Parathyroid adenoma (tissue), 2 donors: ENCODE results near the gene HBD.
"Not testable (repeated sequence)": the region's sequence is repeated elsewhere in the genome, so short reads cannot be mapped to it uniquely, and the experiment has no call there.

Experiments used
- H2AFZ ChIP-seq: fragments of 300-600 bp; sonication (generic); one replicate; pipeline ENCODE4 v1.7.0; 2017; ENCODE audit warnings: antibody characterized with exemption, mild to moderate bottlenecking
- H3K27ac ChIP-seq: fragments of 300-600 bp; sonication (generic); one replicate; pipeline ENCODE4 v1.7.0; 2017
- H3K27me3 ChIP-seq: fragments of 300-600 bp; sonication (generic); one replicate; pipeline ENCODE4 v1.7.0; 2017; ENCODE audit warnings: low read length; ENCODE audit not compliant: control insufficient read depth, insufficient read depth
- H3K36me3 ChIP-seq: fragments of 300-600 bp; sonication (generic); one replicate; pipeline ENCODE4 v1.7.0; 2017; ENCODE audit warnings: low read length; ENCODE audit not compliant: control insufficient read depth, insufficient read depth
- H3K4me1 ChIP-seq: fragments of 300-600 bp; sonication (generic); one replicate; pipeline ENCODE4 v1.7.0; 2017; ENCODE audit warnings: control low read depth
- H3K4me2 ChIP-seq: fragments of 300-600 bp; sonication (generic); one replicate; pipeline ENCODE4 v1.7.0; 2017; ENCODE audit warnings: low read length
- H3K4me3 ChIP-seq: fragments of 300-600 bp; sonication (generic); one replicate; pipeline ENCODE4 v1.7.0; 2017; ENCODE audit warnings: low read depth, low read length
- H3K79me2 ChIP-seq: fragments of 300-600 bp; sonication (generic); one replicate; pipeline ENCODE4 v1.7.0; 2017; ENCODE audit warnings: control low read depth
- H3K9ac ChIP-seq: fragments of 300-600 bp; sonication (generic); one replicate; pipeline ENCODE4 v1.7.0; 2017; ENCODE audit warnings: mild to moderate bottlenecking
- H3K9me3 ChIP-seq: fragments of 300-600 bp; sonication (generic); one replicate; pipeline ENCODE4 v1.7.0; 2017; ENCODE audit warnings: low read length; ENCODE audit not compliant: control insufficient read depth
- CTCF ChIP-seq: fragments of 300-600 bp; sonication (generic); IDR thresholded peaks from one replicate; pipeline ENCODE4 v1.7.0; 2017; ENCODE audit warnings: antibody characterized with exemption, mild to moderate bottlenecking
- donor health status: primary hyperparathyroidism.

HBD gene

GRCh38 chr11:5257296-5257695 is 23.0 kb upstream of the HBD start:
- H3K79me2 ChIP-seq, result no peaks in the 10 kb centered on the region
- H3K4me1 ChIP-seq, result no peaks in the 10 kb centered on the region
- no peak for TF ChIP-seq CTCF
- H3K36me3 ChIP-seq, result no peaks in the 10 kb centered on the region
- H2AFZ ChIP-seq, result no peak overlapping the region
- no peak overlapping the region for H3K27ac ChIP-seq
- H3K27me3 ChIP-seq, result no peaks in the 10 kb centered on the region
- no peak overlapping the region for H3K4me2 ChIP-seq
- no peaks in the 10 kb centered on the region for H3K9me3 ChIP-seq
- H3K9ac ChIP-seq, result no peak overlapping the region
- H3K4me3 ChIP-seq, result no peak overlapping the region

GRCh38 chr11:5254646-5255413 is 20.5 kb upstream of the HBD start, which contains the start of gene HBG2:
Gene HBG2 (minus strand): TSS chr11:5254781. CDS start chr11:5254728, 53 bp downstream.
- H3K9me3 ChIP-seq, H2AFZ ChIP-seq, H3K4me2 ChIP-seq, H3K4me3 ChIP-seq, H3K27me3 ChIP-seq, H3K27ac ChIP-seq, H3K4me1 ChIP-seq, H3K36me3 ChIP-seq, H3K9ac ChIP-seq, H3K79me2 ChIP-seq: not testable (repeated sequence)

GRCh38 chr11:5254023-5254422 is 19.7 kb upstream of the HBD start:
- H2AFZ ChIP-seq, H3K4me3 ChIP-seq, H3K9ac ChIP-seq, H3K4me1 ChIP-seq, H3K27me3 ChIP-seq, H3K9me3 ChIP-seq, H3K27ac ChIP-seq, H3K36me3 ChIP-seq, H3K79me2 ChIP-seq, H3K4me2 ChIP-seq: not testable (repeated sequence)

GRCh38 chr11:5253440-5253839 is 19.2 kb upstream of the HBD start:
- H3K27me3 ChIP-seq, H3K9me3 ChIP-seq, H2AFZ ChIP-seq, H3K27ac ChIP-seq, H3K36me3 ChIP-seq, H3K79me2 ChIP-seq, H3K4me3 ChIP-seq, H3K9ac ChIP-seq, H3K4me2 ChIP-seq, H3K4me1 ChIP-seq: not testable (repeated sequence)

GRCh38 chr11:5252919-5253265 is 18.6 kb upstream of the HBD start:
- H3K4me1 ChIP-seq, result no peaks in the 10 kb centered on the region
- H3K27me3 ChIP-seq, result no peaks in the 10 kb centered on the region
- no peak for TF ChIP-seq CTCF
- no peak overlapping the region for H3K9ac ChIP-seq
- no peaks in the 10 kb centered on the region for H3K79me2 ChIP-seq
- H2AFZ ChIP-seq, result no peak overlapping the region
- no peak overlapping the region for H3K27ac ChIP-seq
- no peak overlapping the region for H3K4me3 ChIP-seq
- H3K36me3 ChIP-seq, result no peaks in the 10 kb centered on the region
- H3K4me2 ChIP-seq, result no peak overlapping the region
- no peaks in the 10 kb centered on the region for H3K9me3 ChIP-seq

GRCh38 chr11:5252192-5252918 is 18.1 kb upstream of the HBD start:
- Histone ChIP-seq H3K4me2 (no peak overlapping the region), H3K27me3 (no peaks in the 10 kb centered on the region), H3K4me3 (no peak overlapping the region), H2AFZ (no peak overlapping the region), H3K9ac (no peak overlapping the region), H3K79me2 (no peaks in the 10 kb centered on the region), H3K27ac (no peak overlapping the region), H3K9me3 (no peaks in the 10 kb centered on the region), H3K36me3 (no peaks in the 10 kb centered on the region), H3K4me1 (no peaks in the 10 kb centered on the region)
- no peak for TF ChIP-seq CTCF
